K562 (cell line): ENCODE results near the gene ETNK1.

Experiments used
- ARID3A ChIP-seq: IDR thresholded peaks from 2 replicates; pipeline ENCODE4 v1.6.1; 2012; ENCODE audit warnings: low read depth, low read length, improper control_type of control experiment, borderline replicate concordance
- ATF4 ChIP-seq: fragments of 450-650 bp; formaldehyde crosslinking; IDR thresholded peaks from 2 replicates; pipeline ENCODE4 v1.4.0; 2022; ENCODE audit warnings: mild to moderate bottlenecking, moderate library complexity
- CTCF ChIP-seq, 3 experiments: IDR thresholded peaks in 2 of 3; conservative IDR thresholded peaks in 1 of 3; 2 replicates each; pipeline ENCODE4 v1.5.1; 2011 to 2012; ENCODE audit warnings: low read length in 3 of 3, mild to moderate bottlenecking in 3 of 3, control low read depth in 2 of 3, improper control_type of control experiment in 1 of 3, inconsistent platforms in 1 of 3, low read depth in 1 of 3, mixed read lengths in 1 of 3, moderate library complexity in 1 of 3; ENCODE audit not compliant: insufficient read depth in 2 of 3
- E2F1 ChIP-seq: sonication (generic); formaldehyde crosslinking; IDR thresholded peaks from 2 replicates; pipeline ENCODE4 v1.8.1; 2023; ENCODE audit warnings: mild to moderate bottlenecking, missing genetic modification reagents, moderate library complexity
- LARP7 ChIP-seq: fragments of 450-650 bp; IDR thresholded peaks from 2 replicates; pipeline ENCODE4 v1.6.1; 2016
- POLR2A ChIP-seq: fragments of 450-650 bp; conservative IDR thresholded peaks from 2 replicates; pipeline ENCODE4 v1.6.1; 2016
- RBM22 ChIP-seq: fragments of 200-400 bp; formaldehyde crosslinking; IDR thresholded peaks from 2 replicates; pipeline ENCODE4 v1.6.1; 2018; ENCODE audit warnings: low read length, low read depth; ENCODE audit not compliant: poor library complexity, severe bottlenecking
- REST ChIP-seq, 2 experiments: fragments of 450-650 bp; formaldehyde crosslinking in 1 of 2; IDR thresholded peaks; 2 replicates each; pipeline versions ENCODE4 v1.4.0 to v1.6.1; 2014 to 2020; ENCODE audit warnings: mild to moderate bottlenecking in 2 of 2, borderline replicate concordance in 1 of 2, low read depth in 1 of 2
- SRF ChIP-seq, 2 experiments: fragments of 250-450, 450-650 bp in 1 of 2; sonication (Bioruptor Pico) in 1 of 2; sonication (generic) in 1 of 2; formaldehyde crosslinking; IDR thresholded peaks; 2 replicates each; pipeline versions ENCODE4 v1.5.0 to v1.5.1; 2020 to 2022; ENCODE audit warnings: mild to moderate bottlenecking in 1 of 2, missing genetic modification reagents in 1 of 2
- YBX1 ChIP-seq: fragments of 450-650 bp; IDR thresholded peaks from 2 replicates; pipeline ENCODE4 v1.7.1; 2016; ENCODE audit warnings: mild to moderate bottlenecking
- ZBTB5 ChIP-seq: fragments of 450-650 bp; IDR thresholded peaks from 2 replicates; pipeline ENCODE4 v1.6.1; 2017; ENCODE audit warnings: antibody characterized with exemption
- ZC3H8 ChIP-seq: fragments of 450-650 bp; IDR thresholded peaks from 2 replicates; pipeline ENCODE4 v1.6.1; 2017
- ZFP36 ChIP-seq: fragments of 150-350 bp; IDR thresholded peaks from 2 replicates; pipeline ENCODE4 v1.6.1; 2018; ENCODE audit warnings: low read length, low read depth; ENCODE audit not compliant: partially characterized antibody

GRCh38 chr12:22609501-22609900, 15.5 kb upstream of the ETNK1 start:
- TF ChIP-seq LARP7 (no peak), ATF4 (CRISPR knock-in tag) (no peak), ZC3H8 (no peak), E2F1 (CRISPR knock-in tag) (no peak), POLR2A (no peak), CTCF (IDR thresholded peaks at IDR 0.05 in 2 of 3, conservative IDR thresholded peaks at IDR 0.05 in 1 of 3; ENCODE audit: insufficient read depth in 2 of 3, low read depth in 1 of 3, low read length in 3 of 3) (no peak), SRF (CRISPR knock-in tag; IDR thresholded peaks at IDR 0.05) (no peak), ZFP36 (no peak), REST (IDR thresholded peaks at IDR 0.05; ENCODE audit: borderline replicate concordance) (no peak), REST (CRISPR knock-in tag; IDR thresholded peaks at IDR 0.05; ENCODE audit: low read depth) (no peak), ARID3A (no peak), ZBTB5 (no peak), YBX1 (no peak), RBM22 (no peak)
